Fibroblast of lung (primary cell): ENCODE data around the gene MEGF10.

Experiments used
- EZH2 ChIP-seq: IDR thresholded peaks from 2 replicates; pipeline ENCODE4 v1.5.1; 2012; ENCODE audit warnings: low read length, control low read depth, mild to moderate bottlenecking; ENCODE audit errors: missing control alignments
- TF ChIP-seq, protein P1 (sequence below), 2 donors: IDR thresholded peaks in 1 of 2; conservative IDR thresholded peaks in 1 of 2; 1 replicate in 1 of 2; 2 replicates in 1 of 2; pipeline ENCODE4 v1.5.1; 2011 to 2012; ENCODE audit warnings: low read length in 2 of 2, control low read depth in 1 of 2, inconsistent platforms in 1 of 2, low read depth in 1 of 2, mild to moderate bottlenecking in 1 of 2

- TF ChIP-seq, protein P1, sequence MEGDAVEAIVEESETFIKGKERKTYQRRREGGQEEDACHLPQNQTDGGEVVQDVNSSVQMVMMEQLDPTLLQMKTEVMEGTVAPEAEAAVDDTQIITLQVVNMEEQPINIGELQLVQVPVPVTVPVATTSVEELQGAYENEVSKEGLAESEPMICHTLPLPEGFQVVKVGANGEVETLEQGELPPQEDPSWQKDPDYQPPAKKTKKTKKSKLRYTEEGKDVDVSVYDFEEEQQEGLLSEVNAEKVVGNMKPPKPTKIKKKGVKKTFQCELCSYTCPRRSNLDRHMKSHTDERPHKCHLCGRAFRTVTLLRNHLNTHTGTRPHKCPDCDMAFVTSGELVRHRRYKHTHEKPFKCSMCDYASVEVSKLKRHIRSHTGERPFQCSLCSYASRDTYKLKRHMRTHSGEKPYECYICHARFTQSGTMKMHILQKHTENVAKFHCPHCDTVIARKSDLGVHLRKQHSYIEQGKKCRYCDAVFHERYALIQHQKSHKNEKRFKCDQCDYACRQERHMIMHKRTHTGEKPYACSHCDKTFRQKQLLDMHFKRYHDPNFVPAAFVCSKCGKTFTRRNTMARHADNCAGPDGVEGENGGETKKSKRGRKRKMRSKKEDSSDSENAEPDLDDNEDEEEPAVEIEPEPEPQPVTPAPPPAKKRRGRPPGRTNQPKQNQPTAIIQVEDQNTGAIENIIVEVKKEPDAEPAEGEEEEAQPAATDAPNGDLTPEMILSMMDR (conservative IDR thresholded peaks at IDR 0.05 in 1 of 2, IDR thresholded peaks at IDR 0.05 in 1 of 2; ENCODE audit: low read depth in 1 of 2, low read length in 2 of 2): no peak
- no peak for TF ChIP-seq EZH2
Measured at GRCh38 chr5:127451096-127451495, 160.5 kb downstream of the MEGF10 start.
